Measurements from ENCODE around the gene SKIC2. TPM values are rescaled to one million over a fixed set of nuclear protein-coding genes. Genes with fewer than 3 reads are reported as not detected.
"Not testable (repeated sequence)": the region's sequence is repeated elsewhere in the genome, so short reads cannot be mapped to it uniquely, and the experiment has no call there.

The SKIC2 gene
- total RNA-seq, 2 donors from 2014 or later = 34.8 to 66.2 TPM

DNA sequence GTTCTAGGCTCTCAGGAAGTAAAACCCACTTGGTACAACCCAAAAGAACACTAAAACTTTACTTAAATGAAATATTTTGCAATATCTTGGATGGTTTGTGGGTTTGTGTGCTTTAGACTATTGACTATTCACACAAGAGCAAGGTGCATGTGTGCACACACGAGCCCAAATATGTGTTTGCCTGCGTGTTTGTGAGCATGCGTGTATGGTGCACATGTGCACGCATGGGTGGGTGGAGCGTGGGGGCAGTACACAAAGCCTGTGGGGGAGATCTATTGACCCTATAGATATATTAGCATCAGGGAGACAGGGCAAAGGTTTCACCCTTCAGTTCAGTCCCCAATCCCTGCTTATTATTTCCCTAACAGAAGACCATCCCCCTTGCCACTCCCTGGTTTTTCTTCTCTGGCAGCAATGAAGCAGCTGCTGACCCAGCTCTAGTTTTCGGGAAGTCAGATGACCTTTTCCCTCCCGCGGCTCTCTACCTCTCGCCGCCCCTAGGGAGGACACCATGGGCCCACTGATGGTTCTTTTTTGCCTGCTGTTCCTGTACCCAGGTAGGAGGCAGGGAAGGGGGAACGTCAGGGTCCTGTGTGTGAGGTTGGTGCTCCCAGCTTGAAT, 31.6 kb upstream of the SKIC2 start, which contains the start of gene C2:
Gene C2 (plus strand): TSS at position 476 of the 621 bp plus-strand sequence. CDS start 36 bp downstream, at position 512.
- H3K4me1 ChIP-seq (replicated peaks) = no peaks in the 10 kb centered on the region
- H3K27ac ChIP-seq = no peak within 1 kb of the TSS
- no peaks in the 10 kb centered on the region for H3K27me3 ChIP-seq (replicated peaks; ENCODE audit: insufficient read depth)
- no peak within 1 kb of the TSS for H3K4me3 ChIP-seq
- H3K9me3 ChIP-seq = no peaks in the 10 kb centered on the region
- 63% methylated on average over 11 of the region's 11 CpGs for WGBS
- intact Hi-C loops (cut with DNase I) = no loop called here
- no peak for DNase-seq (ENCODE audit: low spot score)
- H3K36me3 ChIP-seq = no peaks in the 10 kb centered on the region
- TF ChIP-seq POLR2A (IDR thresholded peaks at IDR 0.05) (no peak), POLR2AphosphoS5 (IDR thresholded peaks at IDR 0.05) (no peak)
- TF ChIP-seq, protein P1, sequence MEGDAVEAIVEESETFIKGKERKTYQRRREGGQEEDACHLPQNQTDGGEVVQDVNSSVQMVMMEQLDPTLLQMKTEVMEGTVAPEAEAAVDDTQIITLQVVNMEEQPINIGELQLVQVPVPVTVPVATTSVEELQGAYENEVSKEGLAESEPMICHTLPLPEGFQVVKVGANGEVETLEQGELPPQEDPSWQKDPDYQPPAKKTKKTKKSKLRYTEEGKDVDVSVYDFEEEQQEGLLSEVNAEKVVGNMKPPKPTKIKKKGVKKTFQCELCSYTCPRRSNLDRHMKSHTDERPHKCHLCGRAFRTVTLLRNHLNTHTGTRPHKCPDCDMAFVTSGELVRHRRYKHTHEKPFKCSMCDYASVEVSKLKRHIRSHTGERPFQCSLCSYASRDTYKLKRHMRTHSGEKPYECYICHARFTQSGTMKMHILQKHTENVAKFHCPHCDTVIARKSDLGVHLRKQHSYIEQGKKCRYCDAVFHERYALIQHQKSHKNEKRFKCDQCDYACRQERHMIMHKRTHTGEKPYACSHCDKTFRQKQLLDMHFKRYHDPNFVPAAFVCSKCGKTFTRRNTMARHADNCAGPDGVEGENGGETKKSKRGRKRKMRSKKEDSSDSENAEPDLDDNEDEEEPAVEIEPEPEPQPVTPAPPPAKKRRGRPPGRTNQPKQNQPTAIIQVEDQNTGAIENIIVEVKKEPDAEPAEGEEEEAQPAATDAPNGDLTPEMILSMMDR (IDR thresholded peaks at IDR 0.05) = no peak

DNA sequence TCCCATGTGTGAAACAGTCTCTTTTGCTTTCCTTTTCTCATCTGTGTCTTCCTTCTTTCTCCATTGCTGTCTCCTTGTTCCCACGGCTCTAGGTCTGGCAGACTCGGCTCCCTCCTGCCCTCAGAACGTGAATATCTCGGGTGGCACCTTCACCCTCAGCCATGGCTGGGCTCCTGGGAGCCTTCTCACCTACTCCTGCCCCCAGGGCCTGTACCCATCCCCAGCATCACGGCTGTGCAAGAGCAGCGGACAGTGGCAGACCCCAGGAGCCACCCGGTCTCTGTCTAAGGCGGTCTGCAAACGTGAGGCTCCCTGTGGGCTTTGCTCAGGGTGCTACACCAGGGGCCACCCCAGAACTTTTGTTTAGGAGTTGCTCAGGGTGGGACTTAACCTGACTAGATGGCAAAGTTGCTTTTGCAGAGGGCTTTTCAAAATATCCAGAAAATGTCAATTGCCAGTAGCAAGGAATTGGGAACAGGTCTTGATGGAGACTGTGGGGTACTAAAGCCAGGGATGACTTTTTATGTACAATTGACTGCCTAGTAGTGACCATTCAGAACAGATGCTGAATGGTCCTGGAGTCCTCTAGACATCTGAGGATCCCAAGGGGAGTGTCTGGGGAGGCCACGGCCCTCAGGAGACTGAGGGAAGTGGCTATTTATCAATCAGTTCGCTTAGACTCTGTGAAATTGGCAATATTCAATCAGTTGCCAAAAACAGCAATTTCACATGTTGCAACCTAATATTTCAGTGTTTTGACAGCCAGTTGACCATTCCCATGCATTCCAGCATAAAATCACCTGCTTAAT, 30.9 kb upstream of the SKIC2 start:
- WGBS = 81% methylated on average over 11 of the region's 11 CpGs
- Histone ChIP-seq H3K4me3 (no peak overlapping the region), H3K27me3 (replicated peaks; ENCODE audit: insufficient read depth) (no peaks in the 10 kb centered on the region), H3K9me3 (no peaks in the 10 kb centered on the region), H3K27ac (no peak overlapping the region), H3K36me3 (no peaks in the 10 kb centered on the region), H3K4me1 (replicated peaks) (no peaks in the 10 kb centered on the region)
- intact Hi-C loops (cut with DNase I) = no loop called here
- no peak for DNase-seq (ENCODE audit: low spot score)
- TF ChIP-seq POLR2A (IDR thresholded peaks at IDR 0.05) (no peak), POLR2AphosphoS5 (IDR thresholded peaks at IDR 0.05) (no peak)
- TF ChIP-seq, protein P1 (IDR thresholded peaks at IDR 0.05) = no peak

DNA sequence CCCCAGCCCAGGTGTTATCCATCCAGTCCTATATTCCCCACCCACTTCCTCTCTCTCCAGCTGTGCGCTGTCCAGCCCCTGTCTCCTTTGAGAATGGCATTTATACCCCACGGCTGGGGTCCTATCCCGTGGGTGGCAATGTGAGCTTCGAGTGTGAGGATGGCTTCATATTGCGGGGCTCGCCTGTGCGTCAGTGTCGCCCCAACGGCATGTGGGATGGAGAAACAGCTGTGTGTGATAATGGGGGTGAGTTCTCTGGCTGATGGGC, 30.4 kb upstream of the SKIC2 start:
- Histone ChIP-seq H3K36me3 (no peaks in the 10 kb centered on the region), H3K27ac (no peak overlapping the region), H3K4me1 (replicated peaks) (no peaks in the 10 kb centered on the region), H3K4me3 (no peak overlapping the region), H3K27me3 (replicated peaks; ENCODE audit: insufficient read depth) (no peaks in the 10 kb centered on the region), H3K9me3 (no peaks in the 10 kb centered on the region)
- intact Hi-C loops (cut with DNase I) = no loop called here
- WGBS = 51% methylated on average over 9 of the region's 9 CpGs
- no peak for DNase-seq (ENCODE audit: low spot score)
- TF ChIP-seq POLR2AphosphoS5 (IDR thresholded peaks at IDR 0.05) (no peak), POLR2A (IDR thresholded peaks at IDR 0.05) (no peak)
- TF ChIP-seq, protein P1 (IDR thresholded peaks at IDR 0.05) = no peak

DNA sequence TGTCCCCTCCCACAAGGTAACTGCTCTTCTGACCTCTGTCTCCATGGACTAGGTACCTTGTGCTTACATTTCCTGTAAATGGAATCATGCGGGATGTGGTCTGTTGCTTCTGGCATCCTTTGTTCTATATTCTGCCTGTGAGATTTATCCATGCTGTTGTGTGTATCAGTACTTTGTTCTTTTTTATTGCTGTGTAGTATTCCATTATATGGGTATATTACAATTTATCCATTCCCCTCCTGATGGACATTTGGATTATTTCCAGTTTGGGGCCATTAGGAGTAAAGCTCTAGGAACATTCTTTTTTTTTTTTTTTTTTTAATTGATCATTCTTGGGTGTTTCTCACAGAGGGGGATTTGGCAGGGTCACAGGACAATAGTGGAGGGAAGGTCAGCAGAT, 28.0 kb upstream of the SKIC2 start:
- no peak for DNase-seq (ENCODE audit: low spot score)
- TF ChIP-seq POLR2AphosphoS5 (IDR thresholded peaks at IDR 0.05) = no peak
- TF ChIP-seq, protein P1 (IDR thresholded peaks at IDR 0.05) = no peak
- no peak for TF ChIP-seq POLR2A (IDR thresholded peaks at IDR 0.05)
- H3K36me3 ChIP-seq = no peaks in the 10 kb centered on the region
- H3K9me3 ChIP-seq = no peaks in the 10 kb centered on the region
- H3K27ac ChIP-seq = no peak overlapping the region
- H3K27me3 ChIP-seq (replicated peaks; ENCODE audit: insufficient read depth) = no peaks in the 10 kb centered on the region
- intact Hi-C loops (cut with DNase I) = no loop called here
- 80% methylated on average over 1 of the region's 1 CpG for WGBS
- no peak overlapping the region for H3K4me3 ChIP-seq
- no peaks in the 10 kb centered on the region for H3K4me1 ChIP-seq (replicated peaks)

DNA sequence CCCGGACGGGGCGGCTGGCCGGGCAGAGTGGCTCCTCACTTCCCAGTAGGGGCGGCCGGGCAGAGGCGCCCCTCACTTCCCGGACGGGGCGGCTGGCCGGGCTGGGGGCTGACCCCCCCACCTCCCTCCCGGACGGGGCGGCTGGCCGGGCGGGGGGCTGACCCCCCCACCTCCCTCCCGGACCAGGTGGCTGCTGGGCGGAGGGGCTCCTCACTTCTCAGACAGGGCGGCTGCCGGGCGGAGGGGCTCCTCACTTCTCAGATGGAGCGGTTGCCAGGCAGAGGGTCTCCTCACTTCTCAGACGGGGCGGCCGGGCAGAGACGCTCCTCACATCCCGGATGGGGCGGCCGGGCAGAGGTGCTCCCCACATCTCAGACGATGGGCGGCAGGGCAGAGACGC, 26.8 kb upstream of the SKIC2 start:
- H3K27me3 ChIP-seq (replicated peaks; ENCODE audit: insufficient read depth); H3K4me1 ChIP-seq (replicated peaks); DNase-seq (ENCODE audit: low spot score); H3K9me3 ChIP-seq; H3K36me3 ChIP-seq; H3K27ac ChIP-seq; intact Hi-C loops (cut with DNase I); H3K4me3 ChIP-seq: not testable (repeated sequence)
- 92% methylated on average over 24 of the region's 32 CpGs for WGBS

Data from prostate gland (tissue), 2 donors.